ENCODE data around the gene LDLRAP1.

The LDLRAP1 gene

GRCh38 chr1:25572708-25573590 is 29.5 kb downstream of the LDLRAP1 start:
- H3K27ac ChIP-seq = no peak overlapping the region
- no peak for TF ChIP-seq ZFX (IDR thresholded peaks at IDR 0.05; ENCODE audit: borderline replicate concordance)
- TF ChIP-seq, protein P1, sequence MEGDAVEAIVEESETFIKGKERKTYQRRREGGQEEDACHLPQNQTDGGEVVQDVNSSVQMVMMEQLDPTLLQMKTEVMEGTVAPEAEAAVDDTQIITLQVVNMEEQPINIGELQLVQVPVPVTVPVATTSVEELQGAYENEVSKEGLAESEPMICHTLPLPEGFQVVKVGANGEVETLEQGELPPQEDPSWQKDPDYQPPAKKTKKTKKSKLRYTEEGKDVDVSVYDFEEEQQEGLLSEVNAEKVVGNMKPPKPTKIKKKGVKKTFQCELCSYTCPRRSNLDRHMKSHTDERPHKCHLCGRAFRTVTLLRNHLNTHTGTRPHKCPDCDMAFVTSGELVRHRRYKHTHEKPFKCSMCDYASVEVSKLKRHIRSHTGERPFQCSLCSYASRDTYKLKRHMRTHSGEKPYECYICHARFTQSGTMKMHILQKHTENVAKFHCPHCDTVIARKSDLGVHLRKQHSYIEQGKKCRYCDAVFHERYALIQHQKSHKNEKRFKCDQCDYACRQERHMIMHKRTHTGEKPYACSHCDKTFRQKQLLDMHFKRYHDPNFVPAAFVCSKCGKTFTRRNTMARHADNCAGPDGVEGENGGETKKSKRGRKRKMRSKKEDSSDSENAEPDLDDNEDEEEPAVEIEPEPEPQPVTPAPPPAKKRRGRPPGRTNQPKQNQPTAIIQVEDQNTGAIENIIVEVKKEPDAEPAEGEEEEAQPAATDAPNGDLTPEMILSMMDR (IDR thresholded peaks at IDR 0.05) = peak; percentile 76

GRCh38 chr1:25573591-25573930 is 30.2 kb downstream of the LDLRAP1 start:
- H3K27ac ChIP-seq = no peak overlapping the region
- no peak for TF ChIP-seq ZFX (IDR thresholded peaks at IDR 0.05; ENCODE audit: borderline replicate concordance)
- TF ChIP-seq, protein P1 (IDR thresholded peaks at IDR 0.05) = no peak

DNA sequence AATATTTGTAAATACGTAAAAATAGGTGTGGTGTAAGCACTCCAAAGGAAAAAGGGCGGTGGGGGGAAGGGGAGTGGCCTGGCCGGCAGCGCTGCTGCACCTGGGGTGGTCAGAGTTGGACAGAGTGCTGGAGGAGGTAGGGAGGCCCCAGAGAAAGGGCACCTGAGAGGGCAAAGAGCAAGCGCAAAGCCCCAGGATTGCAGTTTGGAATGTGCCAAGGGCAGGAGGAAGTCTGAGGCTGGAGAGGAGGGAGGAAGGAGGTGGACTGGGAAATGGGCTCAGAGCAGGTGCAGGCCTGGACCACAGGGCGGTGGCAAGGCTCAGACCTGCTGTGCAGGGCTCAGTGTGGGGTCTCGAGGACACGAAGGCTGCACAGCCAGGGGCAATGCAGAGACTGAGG is 30.6 kb downstream of the LDLRAP1 start:
- no peak overlapping the region for H3K27ac ChIP-seq
- TF ChIP-seq ZFX (IDR thresholded peaks at IDR 0.05; ENCODE audit: borderline replicate concordance) = no peak
- TF ChIP-seq, protein P1 (IDR thresholded peaks at IDR 0.05) = no peak

GRCh38 chr1:25575191-25575590 is 31.8 kb downstream of the LDLRAP1 start:
- TF ChIP-seq, protein P1 (IDR thresholded peaks at IDR 0.05) = no peak
- no peak for TF ChIP-seq ZFX (IDR thresholded peaks at IDR 0.05; ENCODE audit: borderline replicate concordance)
- no peak overlapping the region for H3K27ac ChIP-seq

GRCh38 chr1:25576459-25577133 is 33.2 kb downstream of the LDLRAP1 start:
- TF ChIP-seq, protein P1 (IDR thresholded peaks at IDR 0.05) = no peak
- no peak for TF ChIP-seq ZFX (IDR thresholded peaks at IDR 0.05; ENCODE audit: borderline replicate concordance)
- H3K27ac ChIP-seq = no peak overlapping the region

GRCh38 chr1:25577134-25577920 is 33.9 kb downstream of the LDLRAP1 start:
- no peak overlapping the region for H3K27ac ChIP-seq
- TF ChIP-seq ZFX (IDR thresholded peaks at IDR 0.05; ENCODE audit: borderline replicate concordance) = no peak
- TF ChIP-seq, protein P1 (IDR thresholded peaks at IDR 0.05) = no peak
